Endothelial cell (in vitro differentiated cells): Measurements from ENCODE around the gene ACSL4. TPM values are rescaled to one million over a fixed set of nuclear protein-coding genes. Genes with fewer than 3 reads are reported as not detected.
"Not testable (repeated sequence)": the region's sequence is repeated elsewhere in the genome, so short reads cannot be mapped to it uniquely, and the experiment has no call there.

Source experiments
- DNase-seq: peaks from one replicate; pipeline ENCODE4 v3.0.0; 2021; ENCODE audit warnings: low spot score
- H3K27ac Mint-ChIP-seq: one replicate; pipeline ENCODE4 v1.8.0; 2021; ENCODE audit warnings: mixed read lengths, inconsistent platforms; ENCODE audit not compliant: unreplicated experiment
- H3K27me3 Mint-ChIP-seq: one replicate; pipeline ENCODE4 v1.8.0; 2021; ENCODE audit warnings: mild to moderate bottlenecking, moderate library complexity, mixed read lengths, inconsistent platforms; ENCODE audit not compliant: unreplicated experiment
- H3K36me3 Mint-ChIP-seq: one replicate; pipeline ENCODE4 v1.8.0; 2021; ENCODE audit warnings: mild to moderate bottlenecking, low read depth, mixed read lengths, inconsistent platforms; ENCODE audit not compliant: unreplicated experiment
- H3K4me1 Mint-ChIP-seq: one replicate; pipeline ENCODE4 v1.8.0; 2021; ENCODE audit warnings: mild to moderate bottlenecking, mixed read lengths, inconsistent platforms; ENCODE audit not compliant: unreplicated experiment
- H3K4me3 Mint-ChIP-seq: one replicate; pipeline ENCODE4 v1.8.0; 2021; ENCODE audit warnings: mild to moderate bottlenecking, mixed read lengths, inconsistent platforms; ENCODE audit not compliant: unreplicated experiment
- H3K9me3 Mint-ChIP-seq: one replicate; pipeline ENCODE4 v1.8.0; 2021; ENCODE audit warnings: mixed read lengths, inconsistent platforms; ENCODE audit not compliant: unreplicated experiment
- CTCF ChIP-seq: fragments of 200-600 bp; sonication (generic); IDR thresholded peaks from one replicate; pipeline ENCODE4 v1.5.0; 2021; ENCODE audit warnings: antibody characterized with exemption; ENCODE audit not compliant: unreplicated experiment
- total RNA-seq: library from RNA; stranded (reverse); fragmentation: NEBNext Ultra II Directional; extraction: Animal tissue kit (Norgen Biotek cat#: 25700); gene quantifications from one replicate; pipeline ENCODE4 v1.2.1, GENCODE V29; 2021; ENCODE audit not compliant: unreplicated experiment

The ACSL4 gene
- total RNA-seq, 1 donor from 2014 or later = 33.2 TPM

GRCh38 chrX:109742722-109743121 lies 9.7 kb upstream of the ACSL4 start:
- H3K4me3 Mint-ChIP-seq = no peak overlapping the region
- H3K27ac Mint-ChIP-seq = no peak overlapping the region
- no peaks in the 10 kb centered on the region for H3K4me1 Mint-ChIP-seq

DNA sequence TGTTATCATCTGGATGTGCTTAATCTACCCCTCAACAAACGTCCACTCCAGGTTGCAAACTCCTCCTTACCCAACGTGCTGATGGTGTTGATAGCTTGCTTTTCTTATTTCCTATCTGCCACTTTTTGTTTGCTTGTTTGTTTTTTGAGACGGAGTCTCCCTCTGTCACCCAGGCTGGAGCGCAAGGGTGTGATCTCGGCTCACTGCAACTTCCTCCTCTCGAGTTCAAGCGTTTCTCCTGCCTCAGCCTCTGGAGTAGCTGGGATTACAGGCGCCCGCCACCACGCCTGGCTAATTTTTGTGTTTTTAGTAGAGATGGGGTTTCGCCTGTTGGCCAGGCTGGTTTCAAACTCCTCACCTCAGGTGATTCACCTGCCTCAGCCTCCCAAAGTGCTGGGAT lies 7.8 kb upstream of the ACSL4 start:
- not testable (repeated sequence) for H3K36me3 Mint-ChIP-seq, H3K27me3 Mint-ChIP-seq, H3K9me3 Mint-ChIP-seq, H3K4me3 Mint-ChIP-seq, DNase-seq, H3K4me1 Mint-ChIP-seq, H3K27ac Mint-ChIP-seq

More at GRCh38 chrX:109742722-109743121, 9.7 kb upstream of the ACSL4 start:
- no peak for DNase-seq
- TF ChIP-seq CTCF = no peak
- H3K27me3 Mint-ChIP-seq = no peaks in the 10 kb centered on the region
- H3K36me3 Mint-ChIP-seq = no peaks in the 10 kb centered on the region
- no peaks in the 10 kb centered on the region for H3K9me3 Mint-ChIP-seq

DNA sequence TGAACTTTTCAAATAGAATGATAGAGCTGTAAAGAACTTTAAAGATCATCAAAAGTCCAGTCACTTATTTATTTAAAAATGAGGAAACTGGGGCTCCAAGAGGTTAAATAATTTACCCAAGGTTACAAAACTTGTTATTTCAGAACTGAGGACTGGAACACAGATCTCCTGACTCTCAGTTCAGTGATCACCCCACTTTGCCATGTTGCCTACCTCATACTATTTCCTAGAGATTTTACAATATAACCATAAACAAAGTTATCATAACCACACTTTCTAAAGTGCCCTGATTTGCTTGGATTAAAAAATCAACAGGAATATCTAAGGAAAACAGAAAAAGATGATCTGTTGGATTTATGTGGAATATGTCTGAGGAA lies 7.4 kb upstream of the ACSL4 start:
- Mint-ChIP-seq H3K36me3 (no peaks in the 10 kb centered on the region), H3K27ac (no peak overlapping the region), H3K27me3 (no peaks in the 10 kb centered on the region), H3K9me3 (no peaks in the 10 kb centered on the region), H3K4me3 (no peak overlapping the region), H3K4me1 (no peaks in the 10 kb centered on the region)
- TF ChIP-seq CTCF = no peak
- no peak for DNase-seq

DNA sequence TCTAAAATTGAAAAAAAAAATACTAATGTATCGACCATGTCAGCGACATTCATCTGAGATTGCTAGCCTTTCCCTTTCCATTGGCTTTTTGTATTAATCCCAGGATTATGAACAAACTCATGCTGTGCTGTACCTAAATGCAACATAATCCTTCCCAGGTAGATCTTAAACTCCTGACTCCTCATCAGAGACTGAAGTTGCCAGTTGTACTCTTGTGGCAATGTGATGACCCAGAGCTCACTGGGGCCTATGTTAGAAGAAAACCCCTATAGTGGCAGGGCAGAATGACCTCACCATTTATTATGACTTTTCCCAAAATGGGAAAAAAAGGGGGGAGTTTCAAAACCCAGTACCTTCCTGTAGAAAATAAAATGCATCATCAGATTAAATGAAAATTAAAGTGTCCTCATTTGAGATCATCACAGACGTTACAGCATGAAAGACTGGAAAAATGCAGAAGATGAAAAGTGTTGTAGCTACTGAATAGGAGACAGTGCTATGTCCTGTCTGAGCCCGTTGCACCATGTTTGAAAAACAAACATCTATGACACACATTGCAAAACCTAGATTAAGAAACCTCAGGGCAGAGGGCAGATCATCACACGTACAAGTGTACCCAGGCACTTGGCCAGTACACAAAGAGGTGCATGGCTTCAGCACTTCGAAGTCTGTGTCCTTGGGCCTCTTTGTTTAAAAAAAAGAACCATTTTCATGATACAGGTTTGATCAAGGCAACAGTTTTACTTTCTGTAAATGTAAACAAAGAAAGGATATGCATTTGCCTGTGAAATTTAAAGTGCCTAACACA lies 6.8 kb upstream of the ACSL4 start:
- Mint-ChIP-seq H3K4me1 (no peaks in the 10 kb centered on the region), H3K27me3 (no peaks in the 10 kb centered on the region), H3K4me3 (no peak overlapping the region), H3K9me3 (no peaks in the 10 kb centered on the region), H3K27ac (no peak overlapping the region), H3K36me3 (no peaks in the 10 kb centered on the region)
- no peak for TF ChIP-seq CTCF
- no peak for DNase-seq

GRCh38 chrX:109735202-109735744 lies 2.2 kb upstream of the ACSL4 start:
- Mint-ChIP-seq H3K9me3 (no peaks in the 10 kb centered on the region), H3K36me3 (no peaks in the 10 kb centered on the region), H3K27ac (no peak overlapping the region), H3K4me3 (no peak overlapping the region), H3K27me3 (peaks cover 10% of the 10 kb centered on the region), H3K4me1 (peaks cover 5% of the 10 kb centered on the region)
- no peak for DNase-seq
- TF ChIP-seq CTCF = no peak
